SKM-1 treated with dmso at 0.1 percent for 144 hours (cell line): ENCODE measurements around the gene SERPINE3.

ENCODE experiments used
- DNase-seq: peaks from one replicate; lab custom pipeline; 2025; ENCODE audit not compliant: unreplicated experiment; lab: John Stamatoyannopoulos, UW

SERPINE3 gene

GRCh38 chr13:51327961-51328360, 11.5 kb upstream of the SERPINE3 start:
- no peak for DNase-seq

- no peak for DNase-seq
Measured at GRCh38 chr13:51328488-51328887, 11.0 kb upstream of the SERPINE3 start.

GRCh38 chr13:51329606-51330005, 9.9 kb upstream of the SERPINE3 start:
- DNase-seq: peak; percentile 2

DNA sequence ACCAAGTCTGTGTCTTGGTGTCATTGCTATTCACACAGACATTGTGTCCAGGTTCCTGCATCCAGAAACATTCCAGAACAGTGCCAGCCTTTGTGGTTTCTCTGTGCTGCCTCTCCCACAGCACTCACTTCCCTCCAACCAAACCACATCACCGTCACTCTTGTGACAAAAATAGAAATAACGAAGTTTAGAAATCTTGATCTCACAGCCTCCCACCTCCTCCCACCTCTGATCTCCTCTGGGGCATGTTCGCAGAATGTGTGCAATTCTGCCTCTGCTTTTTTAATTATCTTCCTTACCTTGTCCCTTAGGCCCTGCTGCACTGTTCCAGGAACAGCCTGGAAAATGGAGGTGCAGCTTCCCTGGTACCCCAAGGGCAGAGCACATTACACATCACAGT, 8.7 kb upstream of the SERPINE3 start:
- peak; percentile 86 for DNase-seq

DNA sequence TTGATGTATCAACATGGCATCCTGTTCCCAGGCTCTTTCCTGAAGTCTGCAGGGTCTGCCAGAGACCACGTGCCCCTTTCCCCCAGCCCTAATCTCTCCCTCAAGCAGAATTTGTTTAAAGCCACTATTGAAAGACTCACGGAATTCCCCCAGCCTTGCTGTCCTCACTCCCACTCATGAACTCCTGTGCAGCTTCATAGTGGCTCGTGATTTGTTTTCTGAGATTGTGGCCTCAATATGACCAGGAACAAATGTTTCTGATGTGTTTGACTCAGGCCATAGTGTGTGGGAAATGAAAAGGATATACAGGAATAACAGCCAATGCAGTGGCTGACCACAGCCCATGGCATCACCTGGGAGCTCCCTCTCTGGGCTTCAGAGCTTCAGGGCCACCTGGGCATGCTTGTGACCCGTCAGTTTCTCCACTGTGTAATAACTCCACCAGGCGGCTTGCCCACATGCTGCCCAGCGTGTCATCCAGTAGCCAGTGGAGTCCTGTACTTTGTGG, 8.1 kb upstream of the SERPINE3 start:
- DNase-seq: no peak

DNA sequence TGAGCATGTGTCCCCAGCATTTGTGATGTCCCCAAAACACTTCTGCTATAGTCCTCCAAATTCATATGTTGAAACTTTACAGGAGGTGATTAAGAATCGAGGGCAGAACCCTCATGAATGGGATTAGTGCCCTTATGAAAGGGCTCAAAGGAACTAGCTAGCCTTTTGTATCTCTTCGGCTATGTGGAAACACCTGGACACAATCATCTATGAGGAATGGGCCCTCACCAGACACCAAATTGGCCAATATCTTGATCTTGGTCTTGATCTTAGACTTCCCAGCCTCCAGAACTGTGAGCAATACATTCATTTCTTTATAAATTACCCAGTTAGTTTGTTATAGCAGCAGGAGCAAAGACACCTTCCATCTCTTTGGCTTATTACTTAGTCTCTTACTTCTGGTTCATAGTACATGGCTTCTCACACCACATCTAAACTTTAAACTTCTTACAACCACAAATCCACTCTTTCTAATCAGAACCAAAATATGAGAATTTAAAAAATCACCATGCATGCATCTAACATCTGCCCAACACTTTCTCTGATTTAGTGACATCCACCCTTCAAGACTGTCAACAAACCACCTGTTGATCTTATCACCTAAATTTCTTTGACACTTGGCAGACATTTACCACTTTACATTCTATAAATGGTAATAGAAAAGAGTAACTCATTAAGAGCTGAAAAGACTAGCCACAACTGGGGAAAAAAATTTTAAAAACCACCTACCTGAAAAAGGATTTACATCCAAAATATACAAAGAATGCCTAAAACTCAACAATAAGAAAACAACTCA, 6.7 kb upstream of the SERPINE3 start:
- DNase-seq: no peak

- DNase-seq: no peak
Measured at GRCh38 chr13:51333421-51333820, 6.1 kb upstream of the SERPINE3 start.

DNA sequence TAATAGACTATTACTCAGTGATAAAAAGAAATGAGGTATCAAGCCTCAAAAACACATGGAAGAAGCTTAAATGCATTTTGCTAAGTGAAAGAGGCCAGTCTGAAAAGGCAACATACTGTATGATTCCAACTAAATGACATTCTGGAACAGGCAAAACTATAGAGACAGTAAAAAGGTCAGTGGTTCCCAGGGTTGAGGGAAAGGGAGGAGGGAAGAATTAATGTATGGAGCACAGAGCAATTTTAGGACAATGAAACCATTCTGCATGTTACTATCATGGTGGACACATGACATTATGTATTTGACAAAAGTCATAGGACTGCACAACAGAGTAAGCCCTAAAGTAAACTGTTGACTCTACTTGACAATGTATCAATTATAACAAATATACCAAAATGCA, 5.7 kb upstream of the SERPINE3 start:
- DNase-seq: no peak

DNA sequence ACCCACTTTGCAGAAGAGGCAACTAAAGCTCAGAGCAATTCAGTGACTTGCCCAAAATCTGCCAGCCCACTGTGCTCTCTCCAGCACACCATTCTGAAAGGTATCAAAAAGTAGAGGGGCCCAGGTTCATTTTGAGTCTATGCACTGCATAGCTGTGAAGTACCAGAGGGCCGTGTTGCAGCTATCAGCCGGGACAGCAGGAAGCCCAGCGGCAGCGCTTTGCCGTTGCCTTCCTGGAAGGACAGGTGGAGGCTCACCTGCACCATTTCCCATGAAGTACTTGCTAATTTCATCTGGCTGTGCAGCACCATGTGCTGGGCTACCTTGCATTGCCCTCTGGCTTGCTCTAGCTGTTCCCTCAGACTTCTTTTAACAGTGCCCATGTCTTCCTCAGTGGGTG, 2.7 kb upstream of the SERPINE3 start:
- no peak for DNase-seq

DNA sequence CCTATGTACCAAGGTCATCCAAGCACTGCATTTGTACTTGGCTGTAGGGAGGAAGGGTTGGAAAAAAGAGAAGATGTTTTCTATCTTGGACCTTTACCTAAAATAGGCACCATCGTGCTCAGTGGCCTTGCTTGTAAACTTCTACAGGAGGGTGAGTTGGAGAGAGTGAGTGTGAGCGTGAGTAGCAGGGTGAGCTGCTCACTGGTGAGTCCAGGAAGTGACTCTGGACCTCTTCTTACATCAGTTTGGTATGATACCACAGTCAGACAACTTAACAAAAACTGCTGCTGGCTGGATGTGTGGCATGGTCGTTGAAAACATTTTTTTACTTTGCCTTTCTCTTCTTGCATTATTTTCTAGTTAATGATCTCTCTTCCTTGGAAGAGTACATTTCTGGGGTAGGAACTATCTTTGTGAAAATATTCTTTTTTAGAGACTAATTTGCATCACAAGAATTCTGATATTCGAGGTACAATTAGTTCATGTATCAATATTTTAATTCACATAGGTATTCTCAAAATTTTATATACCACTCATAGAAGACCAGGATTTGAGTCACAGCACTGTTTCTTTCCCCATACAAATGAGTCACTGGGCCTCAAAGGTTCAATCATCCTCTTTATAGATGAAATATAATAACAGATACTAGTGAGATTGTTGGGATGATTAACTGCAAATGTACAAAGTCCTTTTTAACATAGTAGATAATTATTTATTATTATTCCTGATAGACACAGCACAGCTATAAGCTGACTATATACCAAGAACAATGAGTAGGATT, 651 bp downstream of the SERPINE3 start:
- DNase-seq: no peak

GRCh38 chr13:51341232-51341631, 1.7 kb downstream of the SERPINE3 start:
- DNase-seq: no peak

DNA sequence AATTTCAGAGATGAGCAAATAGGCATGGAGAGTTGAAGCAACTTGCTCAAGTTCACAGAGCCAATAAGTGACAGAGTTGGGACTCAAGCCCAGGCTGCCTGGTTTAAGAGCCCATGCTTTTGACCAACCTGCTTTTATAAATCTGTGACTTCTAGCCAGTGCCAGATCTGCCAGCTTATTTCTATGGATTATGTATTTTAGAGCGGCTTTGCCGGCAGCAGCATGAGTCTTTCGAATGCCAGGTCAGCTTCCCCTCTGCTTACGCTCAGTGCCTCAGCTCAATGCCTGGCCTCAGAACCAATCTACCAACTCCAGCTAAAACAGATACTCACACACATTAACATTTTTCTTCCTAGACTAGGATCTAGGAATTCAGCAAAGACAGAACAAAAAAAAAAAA, 2.3 kb downstream of the SERPINE3 start:
- no peak for DNase-seq

DNA sequence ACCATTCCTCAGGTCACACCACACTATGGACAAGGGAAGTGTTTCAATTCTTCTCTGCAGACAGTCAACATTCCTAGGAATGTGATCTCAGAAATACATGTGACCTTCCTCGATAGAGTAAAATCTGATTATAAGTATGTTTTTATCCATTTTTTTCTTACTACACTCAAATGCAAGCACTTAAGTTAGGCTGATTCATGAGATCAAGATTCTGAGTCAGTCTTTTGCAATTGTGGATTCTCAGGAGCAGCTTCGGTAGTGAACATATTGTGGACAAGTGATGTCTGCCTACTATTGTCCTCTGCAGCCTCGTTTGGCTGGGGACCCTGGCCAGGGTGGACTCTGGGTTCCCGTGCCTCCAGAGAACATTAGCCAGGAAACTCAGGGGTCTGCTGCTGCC, 3.2 kb downstream of the SERPINE3 start:
- no peak for DNase-seq

- no peak for DNase-seq
Measured at GRCh38 chr13:51343475-51343874, 4.0 kb downstream of the SERPINE3 start.

- DNase-seq: no peak
Measured at GRCh38 chr13:51346397-51346796, 6.9 kb downstream of the SERPINE3 start.

- no peak for DNase-seq
Measured at GRCh38 chr13:51347099-51347498, 7.6 kb downstream of the SERPINE3 start.

GRCh38 chr13:51348069-51348967, 8.8 kb downstream of the SERPINE3 start:
- DNase-seq: no peak

GRCh38 chr13:51349016-51349415, 9.5 kb downstream of the SERPINE3 start:
- no peak for DNase-seq

GRCh38 chr13:51355217-51355616, 15.7 kb downstream of the SERPINE3 start:
- no peak for DNase-seq

DNA sequence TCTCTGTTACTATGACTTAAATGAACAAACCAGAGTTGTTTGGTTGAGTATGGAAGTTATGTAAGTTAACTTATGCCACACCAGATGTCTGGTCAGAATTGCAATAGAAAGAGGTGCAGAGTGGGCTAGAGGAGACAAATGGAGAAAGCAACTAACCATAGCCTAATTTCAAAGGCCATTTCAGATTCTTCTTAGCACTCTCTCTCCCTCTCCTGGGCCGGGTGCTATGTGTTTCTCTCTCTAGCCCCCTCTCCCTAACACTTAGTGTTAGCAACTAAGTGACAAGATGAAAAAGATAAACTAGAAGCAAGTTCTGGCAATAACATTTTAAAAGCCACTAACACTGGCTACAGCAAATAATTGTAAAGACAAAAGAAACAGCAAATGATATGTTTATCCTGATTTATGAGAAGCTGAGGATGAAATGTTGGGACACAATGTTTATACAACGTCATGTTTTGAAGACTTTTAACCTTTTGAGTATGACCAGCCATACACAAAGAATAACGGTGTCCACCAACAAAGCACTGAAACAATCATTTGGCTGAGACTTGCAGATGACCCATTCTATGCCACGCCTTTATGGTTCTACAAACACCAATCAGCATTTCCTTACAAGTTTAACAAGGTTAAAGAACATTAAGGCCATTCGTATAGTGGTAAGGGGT, 18.6 kb downstream of the SERPINE3 start:
- DNase-seq: no peak

- DNase-seq: no peak
Measured at GRCh38 chr13:51359352-51359751, 19.9 kb downstream of the SERPINE3 start.
